SK-N-SH (cell line): Measurements from ENCODE around the gene ELOVL6. TPM values are rescaled to one million over a fixed set of nuclear protein-coding genes. Genes with fewer than 3 reads are reported as not detected.

ENCODE experiments used
- CTCF ChIA-PET: fragments of 300-600, 350-600 bp; formaldehyde crosslinking; extraction: SDS; loops from one replicate; lab custom pipeline; 2021; lab: Yijun Ruan, JAX
- POLR2A ChIA-PET: fragments of 350-600 bp; sonication (Branson Sonifier 250); formaldehyde crosslinking; extraction: SDS; loops from one replicate; lab custom pipeline; 2020; ENCODE audit warnings: antibody characterized with exemption, inconsistent platforms; lab: Yijun Ruan, JAX
- DNase-seq: peaks from one replicate; pipeline ENCODE4 v3.0.0; 2012
- H2AFZ ChIP-seq: fragments of 200-600 bp; sonication (generic); 2 replicates; pipeline ENCODE4 v1.8.1; 2016; ENCODE audit warnings: antibody characterized with exemption, mild to moderate bottlenecking, low read depth
- H3F3A ChIP-seq: fragments of 200-600 bp; sonication (generic); replicated peaks from 2 replicates; pipeline ENCODE3; 2016; ENCODE audit warnings: antibody characterized with exemption, mild to moderate bottlenecking; ENCODE audit not compliant: insufficient read depth
- H3K27ac ChIP-seq, 2 experiments: fragments of 200-500 bp in 1 of 2; fragments of 200-600 bp in 1 of 2; sonication (Bioruptor generic) in 1 of 2; sonication (generic), shearing (Covaris generic) in 1 of 2; 2 replicates each; pipeline versions ENCODE4 v1.5.1 to v1.6.1; 2014 to 2016; ENCODE audit warnings: low read depth in 2 of 2, inconsistent platforms in 1 of 2, low read length in 1 of 2, mild to moderate bottlenecking in 1 of 2, mixed read lengths in 1 of 2
- H3K27me3 ChIP-seq: fragments of 200-600 bp; sonication (generic), shearing (Covaris generic); 2 replicates; pipeline ENCODE4 v1.6.1; 2016; ENCODE audit warnings: mixed run types; ENCODE audit not compliant: insufficient read depth
- H3K36me3 ChIP-seq, 2 experiments: fragments of 200-500 bp in 1 of 2; fragments of 200-600 bp in 1 of 2; sonication (Bioruptor generic) in 1 of 2; sonication (generic) in 1 of 2; replicated peaks in 1 of 2; 2 replicates each; pipeline versions ENCODE3 to v1.5.1; 2014 to 2016; ENCODE audit warnings: low read length in 1 of 2, mild to moderate bottlenecking in 1 of 2; ENCODE audit not compliant: insufficient read depth in 2 of 2, control insufficient read depth in 1 of 2
- H3K4me1 ChIP-seq, 2 experiments: fragments of 200-500 bp in 1 of 2; fragments of 200-600 bp in 1 of 2; sonication (Bioruptor generic) in 1 of 2; sonication (generic), shearing (Covaris generic) in 1 of 2; 2 replicates each; pipeline versions ENCODE4 v1.5.1 to v1.6.1; 2014 to 2016; ENCODE audit warnings: low read depth in 1 of 2, low read length in 1 of 2, mixed run types in 1 of 2; ENCODE audit not compliant: insufficient read depth in 2 of 2, control insufficient read depth in 1 of 2
- H3K4me2 ChIP-seq: fragments of 200-600 bp; sonication (generic), shearing (Covaris generic); 2 replicates; pipeline ENCODE4 v1.6.1; 2017; ENCODE audit warnings: mixed run types
- H3K4me3 ChIP-seq, 2 experiments: fragments of 200-500 bp in 1 of 2; fragments of 200-600 bp in 1 of 2; sonication (Bioruptor generic) in 1 of 2; sonication (generic), shearing (Covaris generic) in 1 of 2; 2 replicates each; pipeline versions ENCODE4 v1.5.1 to v1.8.1; 2014 to 2016; ENCODE audit warnings: low read depth in 2 of 2, inconsistent platforms in 1 of 2, low read length in 1 of 2, mild to moderate bottlenecking in 1 of 2, mixed read lengths in 1 of 2, moderate library complexity in 1 of 2
- H3K79me2 ChIP-seq: fragments of 200-600 bp; sonication (generic); 2 replicates; pipeline ENCODE4 v1.8.1; 2017; ENCODE audit warnings: mild to moderate bottlenecking; ENCODE audit not compliant: insufficient read depth
- H3K9ac ChIP-seq: fragments of 200-600 bp; sonication (generic); 2 replicates; pipeline ENCODE4 v1.6.1; 2017; ENCODE audit warnings: mixed run types
- H3K9me2 ChIP-seq: fragments of 200-600 bp; sonication (generic); 2 replicates; pipeline ENCODE4 v1.6.1; 2017; ENCODE audit warnings: mixed run types
- H3K9me3 ChIP-seq: fragments of 200-600 bp; sonication (generic); 2 replicates; pipeline ENCODE4 v1.6.1; 2017; ENCODE audit warnings: mixed run types, mild to moderate bottlenecking, moderate library complexity
- H4K20me1 ChIP-seq: fragments of 200-600 bp; sonication (generic); 2 replicates; pipeline ENCODE4 v1.6.1; 2017; ENCODE audit warnings: mild to moderate bottlenecking, mixed run types; ENCODE audit not compliant: insufficient read depth
- CHD2 ChIP-seq: fragments of 150-350 bp; IDR thresholded peaks from 2 replicates; pipeline ENCODE4 v1.6.1; 2018; ENCODE audit warnings: low read length; ENCODE audit not compliant: partially characterized antibody
- ELF1 ChIP-seq: IDR thresholded peaks from 2 replicates; pipeline ENCODE4 v1.4.0; 2012
- EP300 ChIP-seq, 2 experiments: IDR thresholded peaks; 2 replicates each; pipeline versions ENCODE4 v1.4.0 to v1.6.1; 2012; ENCODE audit warnings: borderline replicate concordance in 1 of 2, low read depth in 1 of 2, low read length in 1 of 2
- FOXJ3 ChIP-seq: sonication (generic); formaldehyde crosslinking; IDR thresholded peaks from 2 replicates; pipeline ENCODE4 v1.5.1; 2020; ENCODE audit warnings: mild to moderate bottlenecking, missing genetic modification reagents
- FOXM1 ChIP-seq: IDR thresholded peaks from 2 replicates; pipeline ENCODE4 v1.4.0; 2012; ENCODE audit warnings: low read depth, mild to moderate bottlenecking
- GABPA ChIP-seq: IDR thresholded peaks from 2 replicates; pipeline ENCODE4 v1.4.0; 2012; ENCODE audit warnings: low read depth, mild to moderate bottlenecking
- GATA2 ChIP-seq: sonication (generic); formaldehyde crosslinking; IDR thresholded peaks from 2 replicates; pipeline ENCODE4 v1.5.0; 2020; ENCODE audit warnings: mild to moderate bottlenecking, missing genetic modification reagents
- MXI1 ChIP-seq: IDR thresholded peaks from 2 replicates; pipeline ENCODE4 v1.6.1; 2012; ENCODE audit warnings: mild to moderate bottlenecking, low read depth, low read length, improper control_type of control experiment
- NFIC ChIP-seq: IDR thresholded peaks from 2 replicates; pipeline ENCODE4 v1.4.0; 2012; ENCODE audit warnings: borderline replicate concordance
- POLR2AphosphoS5 ChIP-seq: IDR thresholded peaks from 2 replicates; pipeline ENCODE4 v1.6.1; 2012; ENCODE audit warnings: low read depth, low read length
- RAD21 ChIP-seq: IDR thresholded peaks from 2 replicates; pipeline ENCODE4 v1.6.1; 2012; ENCODE audit warnings: mild to moderate bottlenecking, low read length
- REST ChIP-seq: IDR thresholded peaks from 2 replicates; pipeline ENCODE4 v1.6.1; 2012; ENCODE audit warnings: mild to moderate bottlenecking, low read depth, low read length, moderate library complexity
- SIN3A ChIP-seq: IDR thresholded peaks from 2 replicates; pipeline ENCODE4 v1.6.1; 2012; ENCODE audit warnings: low read depth, mild to moderate bottlenecking, low read length, moderate library complexity, borderline replicate concordance
- SMC3 ChIP-seq: IDR thresholded peaks from 2 replicates; pipeline ENCODE4 v1.6.1; 2012; ENCODE audit warnings: low read depth, low read length, improper control_type of control experiment
- TAF1 ChIP-seq: IDR thresholded peaks from 2 replicates; pipeline ENCODE4 v1.6.1; 2012; ENCODE audit warnings: low read depth, mild to moderate bottlenecking, low read length, moderate library complexity, borderline replicate concordance
- TEAD4 ChIP-seq: IDR thresholded peaks from 2 replicates; pipeline ENCODE4 v1.4.0; 2012; ENCODE audit warnings: mild to moderate bottlenecking, borderline replicate concordance; ENCODE audit not compliant: insufficient read depth
- YY1 ChIP-seq: IDR thresholded peaks from 2 replicates; pipeline ENCODE4 v1.4.0; 2012; ENCODE audit warnings: low read depth, mild to moderate bottlenecking
- WGBS: methylation state at CpG from one replicate; pipeline ENCODE4 v1.1.6; 2017; ENCODE audit warnings: low lambda C conversion rate; 5-methylcytosine and 5-hydroxymethylcytosine counted together
- polyA plus RNA-seq, 3 experiments: library from polyadenylated mRNA; depleted of rRNA; stranded (reverse); fragments of >200 nt; gene quantifications; 2 replicates each; pipeline ENCODE4 v1.2.3, GENCODE V29; 2012
- TF ChIP-seq, protein P1 (sequence below): fragments of 150-350 bp; IDR thresholded peaks from 2 replicates; pipeline ENCODE4 v1.6.1; 2017; ENCODE audit warnings: antibody characterized with exemption, low read length, low read depth, borderline replicate concordance
- TF ChIP-seq, protein P2 (sequence below): IDR thresholded peaks from 2 replicates; pipeline ENCODE4; 2012
- TF ChIP-seq, protein P3 (sequence below): IDR thresholded peaks from 2 replicates; pipeline ENCODE4 v1.4.0; 2012; ENCODE audit warnings: low read depth, borderline replicate concordance

Gene ELOVL6
- polyA plus RNA-seq, 1 of the 3 experiments (the other 2 are of a cell fraction), result 9.0 TPM

GRCh38 chr4:110188113-110188512 lies 10.3 kb downstream of the ELOVL6 start:
- Histone ChIP-seq H3K9ac (no peak overlapping the region), H3K4me3 (no peak overlapping the region), H2AFZ (no peak overlapping the region), H3K79me2 (peaks cover 12% of the 10 kb centered on the region; the same call in 1 of the 2 replicates), H3K27me3 (no peaks in the 10 kb centered on the region), H3K36me3 (peaks cover 0 to 7% of the 10 kb centered on the region in 2 experiments), H3K9me3 (no peaks in the 10 kb centered on the region), H3K4me2 (no peak overlapping the region), H3K9me2 (no peaks in the 10 kb centered on the region), H3K4me1 (peaks cover 0 to 29% of the 10 kb centered on the region in 2 experiments; a peak in 3 of 4 replicates), H3K27ac (no peak overlapping the region), H4K20me1 (no peaks in the 10 kb centered on the region), H3F3A (no peaks in the 10 kb centered on the region)
- WGBS, result 88% methylated on average over 1 of the region's 1 CpG
- TF ChIP-seq SMC3 (no peak), MXI1 (no peak), YY1 (no peak), TAF1 (no peak), CHD2 (no peak), POLR2AphosphoS5 (no peak), NFIC (no peak), REST (no peak), GABPA (no peak), RAD21 (no peak), FOXM1 (no peak), SIN3A (no peak), GATA2 (CRISPR knock-in tag) (no peak), TEAD4 (no peak), ELF1 (no peak), FOXJ3 (no peak), EP300 (IDR thresholded peaks at IDR 0.05; ENCODE audit: borderline replicate concordance in 1 of 2, low read depth in 1 of 2, low read length in 1 of 2) (no peak)
- TF ChIP-seq, protein P1, sequence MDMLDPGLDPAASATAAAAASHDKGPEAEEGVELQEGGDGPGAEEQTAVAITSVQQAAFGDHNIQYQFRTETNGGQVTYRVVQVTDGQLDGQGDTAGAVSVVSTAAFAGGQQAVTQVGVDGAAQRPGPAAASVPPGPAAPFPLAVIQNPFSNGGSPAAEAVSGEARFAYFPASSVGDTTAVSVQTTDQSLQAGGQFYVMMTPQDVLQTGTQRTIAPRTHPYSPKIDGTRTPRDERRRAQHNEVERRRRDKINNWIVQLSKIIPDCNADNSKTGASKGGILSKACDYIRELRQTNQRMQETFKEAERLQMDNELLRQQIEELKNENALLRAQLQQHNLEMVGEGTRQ, result no peak
- TF ChIP-seq, protein P2, sequence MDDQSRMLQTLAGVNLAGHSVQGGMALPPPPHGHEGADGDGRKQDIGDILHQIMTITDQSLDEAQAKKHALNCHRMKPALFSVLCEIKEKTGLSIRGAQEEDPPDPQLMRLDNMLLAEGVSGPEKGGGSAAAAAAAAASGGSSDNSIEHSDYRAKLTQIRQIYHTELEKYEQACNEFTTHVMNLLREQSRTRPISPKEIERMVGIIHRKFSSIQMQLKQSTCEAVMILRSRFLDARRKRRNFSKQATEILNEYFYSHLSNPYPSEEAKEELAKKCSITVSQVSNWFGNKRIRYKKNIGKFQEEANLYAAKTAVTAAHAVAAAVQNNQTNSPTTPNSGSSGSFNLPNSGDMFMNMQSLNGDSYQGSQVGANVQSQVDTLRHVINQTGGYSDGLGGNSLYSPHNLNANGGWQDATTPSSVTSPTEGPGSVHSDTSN, result no peak
- TF ChIP-seq, protein P3, sequence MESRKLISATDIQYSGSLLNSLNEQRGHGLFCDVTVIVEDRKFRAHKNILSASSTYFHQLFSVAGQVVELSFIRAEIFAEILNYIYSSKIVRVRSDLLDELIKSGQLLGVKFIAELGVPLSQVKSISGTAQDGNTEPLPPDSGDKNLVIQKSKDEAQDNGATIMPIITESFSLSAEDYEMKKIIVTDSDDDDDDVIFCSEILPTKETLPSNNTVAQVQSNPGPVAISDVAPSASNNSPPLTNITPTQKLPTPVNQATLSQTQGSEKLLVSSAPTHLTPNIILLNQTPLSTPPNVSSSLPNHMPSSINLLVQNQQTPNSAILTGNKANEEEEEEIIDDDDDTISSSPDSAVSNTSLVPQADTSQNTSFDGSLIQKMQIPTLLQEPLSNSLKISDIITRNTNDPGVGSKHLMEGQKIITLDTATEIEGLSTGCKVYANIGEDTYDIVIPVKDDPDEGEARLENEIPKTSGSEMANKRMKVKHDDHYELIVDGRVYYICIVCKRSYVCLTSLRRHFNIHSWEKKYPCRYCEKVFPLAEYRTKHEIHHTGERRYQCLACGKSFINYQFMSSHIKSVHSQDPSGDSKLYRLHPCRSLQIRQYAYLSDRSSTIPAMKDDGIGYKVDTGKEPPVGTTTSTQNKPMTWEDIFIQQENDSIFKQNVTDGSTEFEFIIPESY, result no peak
- ChIA-PET POLR2A (no interaction called here), CTCF (interaction anchor here (0.6 kb wide), 1 partner anchor 323 kb away, joined by 3 read pairs; no protein-coding TSS in a partner anchor)
- DNase-seq, result no peak
